Hindlimb muscle (tissue), 1 donor: ENCODE measurements around the gene MINDY4. TPM values are rescaled to one million over a fixed set of nuclear protein-coding genes. Genes with fewer than 3 reads are reported as not detected.

Experiments used
- DNase-seq: peaks from one replicate; pipeline ENCODE4 v3.0.0-alpha.2; 2013
- polyA plus RNA-seq: library from polyadenylated mRNA; unstranded; fragments of 120-200 nt; gene quantifications from one replicate; pipeline ENCODE4 v1.2.1, GENCODE V29; 2013; ENCODE audit not compliant: insufficient read length

MINDY4 gene
- polyA plus RNA-seq, 1 donor, result 4.7 TPM

GRCh38 chr7:30858576-30858975, 87.4 kb downstream of the MINDY4 start:
- DNase-seq, result no peak

- DNase-seq, result no peak
Measured at GRCh38 chr7:30859202-30859939, 88.2 kb downstream of the MINDY4 start.

DNA sequence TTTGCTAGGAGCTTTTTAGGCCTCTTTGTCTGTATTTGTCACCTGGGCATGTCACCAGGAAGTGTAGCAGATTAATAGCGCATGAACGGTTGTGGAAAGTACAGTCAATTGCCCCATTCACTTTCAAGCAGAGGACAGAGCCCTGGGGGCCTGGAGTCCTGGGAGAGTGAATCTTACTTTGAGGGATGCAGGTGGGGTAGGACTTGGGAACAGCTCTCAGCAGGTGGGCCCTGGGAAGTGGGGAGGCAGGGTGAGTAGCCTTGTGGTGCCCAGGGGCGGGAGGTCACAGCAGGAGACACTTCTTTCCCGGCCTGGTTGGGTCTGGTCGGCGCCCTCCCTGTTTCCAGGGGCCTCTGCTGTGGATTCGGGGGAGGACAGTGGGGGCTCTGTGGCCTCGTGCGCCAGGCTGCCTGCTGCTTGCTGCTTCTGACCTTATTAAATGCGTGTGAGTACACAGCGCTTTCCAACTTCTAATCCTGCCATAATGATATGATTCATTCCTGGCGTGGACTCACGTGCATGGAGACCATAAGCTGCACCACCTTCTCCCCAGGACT, 88.8 kb downstream of the MINDY4 start:
- DNase-seq, result no peak

GRCh38 chr7:30861612-30862011, 90.4 kb downstream of the MINDY4 start:
- DNase-seq, result no peak

DNA sequence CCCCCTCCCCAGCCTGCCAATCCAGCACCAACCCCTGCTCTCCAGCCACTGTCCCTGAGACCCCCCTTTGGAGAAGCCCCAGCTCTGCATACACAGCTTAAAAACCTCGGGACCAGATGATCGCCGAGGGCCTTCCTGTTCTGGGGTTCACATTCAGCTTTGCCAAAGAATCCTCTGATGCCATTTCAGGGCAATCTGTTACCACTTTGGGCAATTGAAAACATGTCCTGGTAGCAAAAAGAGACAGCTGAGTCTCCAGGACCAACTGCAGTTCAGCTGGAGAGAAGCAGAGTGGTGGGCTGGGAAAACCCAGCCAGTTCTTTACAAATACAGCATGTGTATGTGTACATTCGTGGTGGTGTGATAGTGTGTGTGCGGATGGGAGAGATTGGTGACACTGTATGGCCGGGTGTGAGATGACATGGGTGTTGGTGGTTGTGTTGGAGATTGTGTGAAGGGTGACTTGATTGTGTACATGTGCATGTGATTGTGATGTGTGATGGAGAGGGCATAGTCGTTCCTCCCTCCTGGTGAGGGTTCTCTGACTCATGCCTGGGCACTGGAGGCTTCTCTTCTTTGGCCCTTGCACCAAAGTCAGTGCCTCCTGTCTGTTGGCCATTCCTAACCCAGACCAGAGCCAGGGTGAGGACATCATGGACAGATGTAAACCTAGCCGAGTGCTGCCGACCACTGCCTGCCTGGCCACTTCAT, 91.9 kb downstream of the MINDY4 start:
- no peak for DNase-seq

DNA sequence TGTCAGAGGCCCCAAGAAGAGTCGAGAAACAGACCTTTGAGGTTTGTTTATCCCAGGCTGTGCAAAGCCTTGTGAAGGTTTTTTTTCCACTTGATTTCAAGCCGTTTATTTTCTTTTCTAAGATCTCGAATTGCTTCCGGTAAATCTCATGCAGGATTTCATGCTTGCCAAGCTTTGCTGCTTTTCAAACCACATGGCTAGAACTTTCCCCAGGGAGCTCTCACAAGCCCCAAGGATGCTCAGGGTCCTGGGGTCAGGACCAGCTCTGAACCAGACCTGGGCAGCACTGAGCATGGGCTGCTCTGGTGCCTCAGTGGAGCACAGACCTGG, 92.5 kb downstream of the MINDY4 start:
- no peak for DNase-seq

DNA sequence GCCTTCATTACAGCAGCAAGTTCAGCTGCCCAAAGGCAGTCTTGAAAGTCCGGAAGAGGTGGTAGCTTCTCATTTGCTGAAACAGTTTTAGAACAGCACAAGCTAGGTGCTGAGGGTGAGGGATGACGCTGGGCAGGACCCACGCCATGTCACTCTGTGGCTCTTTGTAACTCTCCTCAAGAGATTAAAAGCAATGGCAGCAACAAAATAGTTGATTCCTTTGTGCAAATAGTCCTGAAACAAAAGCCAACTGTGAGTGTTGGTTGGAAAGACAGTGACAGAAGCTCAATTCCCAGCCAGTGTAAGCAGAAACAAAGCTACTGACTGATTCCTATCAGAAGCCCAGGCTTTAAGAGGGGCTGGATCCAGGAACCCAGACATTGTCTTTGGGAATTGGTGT, 92.9 kb downstream of the MINDY4 start:
- no peak for DNase-seq

GRCh38 chr7:30865076-30865475, 93.9 kb downstream of the MINDY4 start:
- DNase-seq, result no peak

GRCh38 chr7:30865821-30866220, 94.6 kb downstream of the MINDY4 start:
- DNase-seq, result no peak

GRCh38 chr7:30866939-30867338, 95.7 kb downstream of the MINDY4 start:
- no peak for DNase-seq

DNA sequence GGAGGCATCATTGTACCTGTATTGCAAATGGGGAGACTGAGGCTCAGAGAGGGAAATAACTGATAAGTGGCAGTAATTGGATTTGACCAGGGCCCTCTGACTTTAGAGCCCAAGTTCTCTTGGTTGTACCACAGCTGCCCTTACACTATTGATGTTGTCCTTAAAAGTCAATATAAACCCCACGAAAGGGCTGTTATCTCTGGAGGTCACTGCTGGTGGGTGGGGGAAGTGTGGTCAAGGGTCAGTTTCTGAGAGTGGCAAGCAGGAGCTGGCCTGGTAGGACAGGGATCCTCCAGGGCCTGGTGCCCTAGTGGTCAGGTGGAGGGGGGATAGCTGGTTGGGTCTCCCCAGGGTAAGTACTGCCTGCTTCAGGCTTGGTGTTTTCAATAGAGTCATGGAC, 96.3 kb downstream of the MINDY4 start:
- no peak for DNase-seq

- DNase-seq, result no peak
Measured at GRCh38 chr7:30869794-30870611, 98.8 kb downstream of the MINDY4 start.

DNA sequence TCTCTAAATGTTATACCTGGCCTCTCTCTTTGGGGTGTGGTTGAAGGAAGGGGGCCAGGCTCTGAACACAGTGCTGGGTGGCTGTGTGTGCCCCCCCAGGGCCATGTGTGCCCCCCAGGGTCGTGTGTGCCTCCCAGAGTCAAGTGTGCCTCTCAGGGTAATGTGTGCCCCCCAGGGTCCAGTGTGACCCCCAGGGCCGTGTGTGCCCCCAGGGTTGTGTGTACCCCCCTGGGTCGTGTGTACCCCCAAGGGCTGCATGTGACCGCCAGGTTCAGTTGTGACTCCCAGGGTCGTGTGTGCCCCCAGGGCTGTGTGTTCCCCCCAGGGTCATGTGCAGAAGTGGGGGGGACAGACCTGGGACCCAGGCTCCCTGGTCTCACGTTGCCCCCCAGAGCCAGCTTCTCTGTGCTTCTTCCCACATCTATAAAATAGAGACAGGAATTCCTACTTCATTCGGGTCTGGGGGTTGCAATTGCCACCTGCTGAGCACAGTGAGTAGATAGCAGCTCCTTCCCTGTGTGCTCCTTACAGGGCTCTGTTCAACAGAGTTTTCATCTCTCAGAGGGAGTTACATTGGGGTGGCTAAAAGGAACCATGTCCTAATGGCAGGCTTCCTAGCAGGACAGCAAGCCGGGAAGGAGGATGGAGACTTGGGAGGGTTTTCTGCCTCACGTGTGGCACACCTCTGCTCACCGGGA, 99.8 kb downstream of the MINDY4 start:
- DNase-seq, result no peak

- DNase-seq, result no peak
Measured at GRCh38 chr7:30871655-30872054, 100.4 kb downstream of the MINDY4 start.

DNA sequence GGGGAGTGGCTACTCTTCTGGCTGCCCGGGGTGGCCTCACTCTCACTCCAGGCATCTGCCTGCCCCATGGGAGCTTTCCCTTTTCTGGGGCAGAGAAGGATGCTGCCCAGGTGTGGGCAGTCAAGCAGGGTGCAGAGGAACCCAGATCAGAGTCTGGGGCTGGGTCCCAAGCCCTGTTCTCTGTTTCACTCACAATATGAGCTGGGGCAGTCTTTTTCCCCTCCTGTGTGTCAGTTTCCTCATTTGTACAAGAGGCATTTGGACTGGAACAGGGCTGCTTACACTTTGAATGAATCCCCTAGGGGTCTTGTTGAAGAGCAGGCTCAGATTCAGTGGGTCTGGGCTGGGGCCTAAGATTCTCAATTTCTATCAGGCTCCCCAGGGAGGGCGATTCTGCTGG, 102.0 kb downstream of the MINDY4 start:
- no peak for DNase-seq

DNA sequence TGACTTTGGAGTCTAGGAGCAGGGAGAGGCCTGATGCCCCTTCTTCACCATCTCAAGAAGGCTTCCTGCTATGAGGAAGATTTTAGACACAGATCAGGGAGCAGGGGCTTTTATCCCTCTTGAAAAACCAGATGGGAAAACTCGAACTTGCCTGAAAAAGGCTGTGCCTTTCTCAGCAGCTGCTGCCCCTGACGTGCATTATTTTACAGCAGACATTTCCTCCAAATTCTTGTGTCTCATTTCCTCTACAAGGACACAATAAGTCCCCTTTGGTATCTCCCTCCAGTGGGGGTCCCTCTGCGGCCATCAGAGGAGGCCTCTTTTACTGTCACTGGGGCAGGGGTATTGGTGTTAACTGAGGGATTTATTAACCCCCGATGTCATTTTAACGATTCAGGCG, 102.4 kb downstream of the MINDY4 start:
- no peak for DNase-seq

DNA sequence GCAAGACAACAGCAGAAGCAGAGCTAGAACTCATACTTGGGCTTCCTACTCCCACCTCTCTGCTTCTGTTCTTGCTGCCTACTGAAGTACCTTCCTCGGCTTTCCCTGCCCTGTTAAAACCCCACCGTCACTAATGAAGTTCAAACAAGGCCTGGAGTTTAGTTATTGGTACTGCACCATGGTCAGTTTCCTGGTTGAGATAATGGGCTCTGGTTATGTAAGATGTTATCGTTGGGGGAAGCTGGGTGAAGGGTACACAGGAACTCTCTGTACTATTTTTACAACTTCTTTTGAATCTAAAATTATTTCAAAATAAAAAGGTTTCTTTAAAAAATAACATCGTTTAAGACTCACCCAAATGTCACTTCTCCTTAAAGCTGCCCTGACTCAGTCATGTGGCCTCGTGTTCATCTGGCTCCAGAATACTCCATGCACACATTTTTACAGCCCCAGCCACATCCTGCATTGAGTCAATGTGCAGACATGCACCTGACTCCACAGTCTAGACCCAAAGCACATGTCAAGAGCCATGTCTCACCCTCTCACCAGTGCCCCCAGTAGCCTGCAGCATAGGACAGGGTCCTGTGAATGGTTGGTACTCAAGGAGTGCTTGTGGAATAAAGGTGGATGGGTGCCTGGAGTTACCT, 103.6 kb downstream of the MINDY4 start:
- DNase-seq, result no peak

DNA sequence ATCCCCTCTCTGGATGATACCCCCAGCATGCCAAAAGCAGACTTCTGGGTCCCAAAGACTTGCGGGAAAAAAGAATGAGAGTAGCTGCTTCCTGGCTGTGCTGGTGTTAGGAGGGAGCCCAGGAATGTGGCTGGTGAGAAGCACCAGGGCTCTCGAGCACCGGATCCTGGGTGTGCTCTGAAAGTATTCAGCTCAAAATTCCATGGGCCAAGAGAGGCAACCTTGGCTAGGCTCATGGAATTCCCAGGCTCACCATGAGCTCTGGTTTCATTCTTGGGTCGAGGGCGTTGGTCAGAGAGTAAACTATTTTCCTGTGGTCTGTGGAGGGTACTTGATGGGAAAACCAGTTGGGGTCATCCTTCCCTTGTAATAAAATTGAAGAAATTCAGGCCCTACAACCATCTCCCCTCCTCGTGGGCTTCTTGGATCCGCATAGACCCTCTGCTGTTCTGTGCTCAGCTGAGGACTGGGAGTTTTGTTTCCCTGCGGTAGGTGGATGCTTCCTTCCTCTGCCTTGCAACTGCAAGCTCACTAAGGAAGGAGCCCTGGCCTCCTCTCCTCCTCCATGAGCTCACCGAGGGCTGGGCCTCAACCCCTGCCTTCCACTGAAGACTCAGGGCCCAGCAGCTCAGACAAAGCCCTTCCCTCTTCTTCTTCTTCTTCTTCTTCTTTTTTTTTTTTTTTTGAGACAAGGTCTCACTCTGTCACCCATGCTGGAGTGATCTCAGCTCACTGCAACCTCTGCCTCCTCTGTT, 106.0 kb downstream of the MINDY4 start:
- no peak for DNase-seq

GRCh38 chr7:30877993-30878392, 106.8 kb downstream of the MINDY4 start:
- DNase-seq, result no peak

GRCh38 chr7:30879139-30880124, 108.2 kb downstream of the MINDY4 start:
- DNase-seq, result no peak
